SK-N-SH (cell line): ENCODE measurements around the gene TRPC6. TPM values are rescaled to one million over a fixed set of nuclear protein-coding genes. Genes with fewer than 3 reads are reported as not detected.

Experiments used
- CTCF ChIA-PET: fragments of 300-600, 350-600 bp; formaldehyde crosslinking; extraction: SDS; loops from one replicate; lab custom pipeline; 2021; lab: Yijun Ruan, JAX
- POLR2A ChIA-PET: fragments of 350-600 bp; sonication (Branson Sonifier 250); formaldehyde crosslinking; extraction: SDS; loops from one replicate; lab custom pipeline; 2020; ENCODE audit warnings: antibody characterized with exemption, inconsistent platforms; lab: Yijun Ruan, JAX
- DNase-seq: peaks from one replicate; pipeline ENCODE4 v3.0.0; 2012
- H2AFZ ChIP-seq: fragments of 200-600 bp; sonication (generic); 2 replicates; pipeline ENCODE4 v1.8.1; 2016; ENCODE audit warnings: antibody characterized with exemption, mild to moderate bottlenecking, low read depth
- H3F3A ChIP-seq: fragments of 200-600 bp; sonication (generic); replicated peaks from 2 replicates; pipeline ENCODE3; 2016; ENCODE audit warnings: antibody characterized with exemption, mild to moderate bottlenecking; ENCODE audit not compliant: insufficient read depth
- H3K27ac ChIP-seq, 2 experiments: fragments of 200-500 bp in 1 of 2; fragments of 200-600 bp in 1 of 2; sonication (Bioruptor generic) in 1 of 2; sonication (generic), shearing (Covaris generic) in 1 of 2; 2 replicates each; pipeline versions ENCODE4 v1.5.1 to v1.6.1; 2014 to 2016; ENCODE audit warnings: low read depth in 2 of 2, inconsistent platforms in 1 of 2, low read length in 1 of 2, mild to moderate bottlenecking in 1 of 2, mixed read lengths in 1 of 2
- H3K27me3 ChIP-seq: fragments of 200-600 bp; sonication (generic), shearing (Covaris generic); 2 replicates; pipeline ENCODE4 v1.6.1; 2016; ENCODE audit warnings: mixed run types; ENCODE audit not compliant: insufficient read depth
- H3K36me3 ChIP-seq, 2 experiments: fragments of 200-500 bp in 1 of 2; fragments of 200-600 bp in 1 of 2; sonication (Bioruptor generic) in 1 of 2; sonication (generic) in 1 of 2; replicated peaks in 1 of 2; 2 replicates each; pipeline versions ENCODE3 to v1.5.1; 2014 to 2016; ENCODE audit warnings: low read length in 1 of 2, mild to moderate bottlenecking in 1 of 2; ENCODE audit not compliant: insufficient read depth in 2 of 2, control insufficient read depth in 1 of 2
- H3K4me1 ChIP-seq, 2 experiments: fragments of 200-500 bp in 1 of 2; fragments of 200-600 bp in 1 of 2; sonication (Bioruptor generic) in 1 of 2; sonication (generic), shearing (Covaris generic) in 1 of 2; 2 replicates each; pipeline versions ENCODE4 v1.5.1 to v1.6.1; 2014 to 2016; ENCODE audit warnings: low read depth in 1 of 2, low read length in 1 of 2, mixed run types in 1 of 2; ENCODE audit not compliant: insufficient read depth in 2 of 2, control insufficient read depth in 1 of 2
- H3K4me2 ChIP-seq: fragments of 200-600 bp; sonication (generic), shearing (Covaris generic); 2 replicates; pipeline ENCODE4 v1.6.1; 2017; ENCODE audit warnings: mixed run types
- H3K4me3 ChIP-seq, 2 experiments: fragments of 200-500 bp in 1 of 2; fragments of 200-600 bp in 1 of 2; sonication (Bioruptor generic) in 1 of 2; sonication (generic), shearing (Covaris generic) in 1 of 2; 2 replicates each; pipeline versions ENCODE4 v1.5.1 to v1.8.1; 2014 to 2016; ENCODE audit warnings: low read depth in 2 of 2, inconsistent platforms in 1 of 2, low read length in 1 of 2, mild to moderate bottlenecking in 1 of 2, mixed read lengths in 1 of 2, moderate library complexity in 1 of 2
- H3K79me2 ChIP-seq: fragments of 200-600 bp; sonication (generic); 2 replicates; pipeline ENCODE4 v1.8.1; 2017; ENCODE audit warnings: mild to moderate bottlenecking; ENCODE audit not compliant: insufficient read depth
- H3K9ac ChIP-seq: fragments of 200-600 bp; sonication (generic); 2 replicates; pipeline ENCODE4 v1.6.1; 2017; ENCODE audit warnings: mixed run types
- H3K9me2 ChIP-seq: fragments of 200-600 bp; sonication (generic); 2 replicates; pipeline ENCODE4 v1.6.1; 2017; ENCODE audit warnings: mixed run types
- H3K9me3 ChIP-seq: fragments of 200-600 bp; sonication (generic); 2 replicates; pipeline ENCODE4 v1.6.1; 2017; ENCODE audit warnings: mixed run types, mild to moderate bottlenecking, moderate library complexity
- H4K20me1 ChIP-seq: fragments of 200-600 bp; sonication (generic); 2 replicates; pipeline ENCODE4 v1.6.1; 2017; ENCODE audit warnings: mild to moderate bottlenecking, mixed run types; ENCODE audit not compliant: insufficient read depth
- CHD2 ChIP-seq: fragments of 150-350 bp; IDR thresholded peaks from 2 replicates; pipeline ENCODE4 v1.6.1; 2018; ENCODE audit warnings: low read length; ENCODE audit not compliant: partially characterized antibody
- ELF1 ChIP-seq: IDR thresholded peaks from 2 replicates; pipeline ENCODE4 v1.4.0; 2012
- EZH2phosphoT487 ChIP-seq: fragments of 200-600 bp; sonication (generic); IDR thresholded peaks from 2 replicates; pipeline ENCODE4 v1.6.1; 2017; ENCODE audit warnings: low read depth, mixed run types, mild to moderate bottlenecking, antibody characterized with exemption, moderate library complexity, borderline replicate concordance
- FOSL2 ChIP-seq: IDR thresholded peaks from 2 replicates; pipeline ENCODE4 v1.4.0; 2012; ENCODE audit warnings: low read depth, mild to moderate bottlenecking, moderate library complexity, borderline replicate concordance
- GABPA ChIP-seq: IDR thresholded peaks from 2 replicates; pipeline ENCODE4 v1.4.0; 2012; ENCODE audit warnings: low read depth, mild to moderate bottlenecking
- JUND ChIP-seq: IDR thresholded peaks from 2 replicates; pipeline ENCODE4 v1.4.0; 2012
- NFIC ChIP-seq: IDR thresholded peaks from 2 replicates; pipeline ENCODE4 v1.4.0; 2012; ENCODE audit warnings: borderline replicate concordance
- NRF1 ChIP-seq: IDR thresholded peaks from 2 replicates; pipeline ENCODE4 v1.6.1; 2012; ENCODE audit warnings: low read depth, mild to moderate bottlenecking, low read length
- POLR2AphosphoS5 ChIP-seq: IDR thresholded peaks from 2 replicates; pipeline ENCODE4 v1.6.1; 2012; ENCODE audit warnings: low read depth, low read length
- RAD21 ChIP-seq: IDR thresholded peaks from 2 replicates; pipeline ENCODE4 v1.6.1; 2012; ENCODE audit warnings: mild to moderate bottlenecking, low read length
- RFX5 ChIP-seq: IDR thresholded peaks from 2 replicates; pipeline ENCODE4 v1.6.1; 2012; ENCODE audit warnings: mild to moderate bottlenecking, improper control_type of control experiment, low read length
- SIN3A ChIP-seq: IDR thresholded peaks from 2 replicates; pipeline ENCODE4 v1.6.1; 2012; ENCODE audit warnings: low read depth, mild to moderate bottlenecking, low read length, moderate library complexity, borderline replicate concordance
- SMC3 ChIP-seq: IDR thresholded peaks from 2 replicates; pipeline ENCODE4 v1.6.1; 2012; ENCODE audit warnings: low read depth, low read length, improper control_type of control experiment
- TAF1 ChIP-seq: IDR thresholded peaks from 2 replicates; pipeline ENCODE4 v1.6.1; 2012; ENCODE audit warnings: low read depth, mild to moderate bottlenecking, low read length, moderate library complexity, borderline replicate concordance
- TCF12 ChIP-seq: IDR thresholded peaks from 2 replicates; pipeline ENCODE4 v1.4.0; 2012
- TEAD4 ChIP-seq: IDR thresholded peaks from 2 replicates; pipeline ENCODE4 v1.4.0; 2012; ENCODE audit warnings: mild to moderate bottlenecking, borderline replicate concordance; ENCODE audit not compliant: insufficient read depth
- WGBS: methylation state at CpG from one replicate; pipeline ENCODE4 v1.1.6; 2017; ENCODE audit warnings: low lambda C conversion rate; 5-methylcytosine and 5-hydroxymethylcytosine counted together
- polyA plus RNA-seq, 3 experiments: library from polyadenylated mRNA; depleted of rRNA; stranded (reverse); fragments of >200 nt; gene quantifications; 2 replicates each; pipeline ENCODE4 v1.2.3, GENCODE V29; 2012
- TF ChIP-seq, protein P1 (sequence below): IDR thresholded peaks from 2 replicates; pipeline ENCODE4 v1.4.0; 2012; ENCODE audit warnings: low read depth, borderline replicate concordance
- TF ChIP-seq, protein P2 (sequence below): fragments of 150-350 bp; IDR thresholded peaks from 2 replicates; pipeline ENCODE4 v1.6.1; 2017; ENCODE audit warnings: antibody characterized with exemption, low read length, low read depth, borderline replicate concordance
- TF ChIP-seq, protein P3 (sequence below): IDR thresholded peaks from 2 replicates; pipeline ENCODE4 v1.4.0; 2012; ENCODE audit warnings: low read depth
- TF ChIP-seq, protein P4 (sequence below): IDR thresholded peaks from 2 replicates; pipeline ENCODE4; 2012

Gene TRPC6
- polyA plus RNA-seq, 1 of the 3 experiments (the other 2 are of a cell fraction): not detected

DNA sequence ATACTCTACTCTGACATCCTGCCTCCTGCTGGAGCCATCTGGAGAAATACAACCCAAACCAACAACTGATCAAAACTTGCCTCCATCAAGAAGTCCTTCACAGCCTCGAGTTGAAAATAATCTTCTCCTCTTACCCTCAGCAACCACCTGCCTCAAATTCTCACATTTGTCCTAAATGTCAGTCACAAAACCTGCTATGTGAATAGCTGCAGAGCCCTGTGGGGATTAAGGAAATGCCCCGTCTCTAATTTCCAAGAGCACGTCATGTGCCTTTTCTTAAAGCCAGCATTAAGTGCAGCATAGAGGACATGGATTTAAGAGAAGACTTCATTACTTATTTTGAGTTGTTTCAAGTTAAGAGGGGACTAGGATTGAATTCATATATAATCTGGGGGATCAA, 105.9 kb downstream of the TRPC6 start:
- no peaks in the 10 kb centered on the region for H3F3A ChIP-seq
- no peaks in the 10 kb centered on the region for H4K20me1 ChIP-seq
- no peak overlapping the region for H3K27ac ChIP-seq
- H3K36me3 ChIP-seq: no peaks in the 10 kb centered on the region
- no peak overlapping the region for H3K4me3 ChIP-seq
- CTCF ChIA-PET: no interaction called here
- DNase-seq: no peak
- H3K4me1 ChIP-seq: no peaks in the 10 kb centered on the region
- POLR2A ChIA-PET: no interaction called here
- no peaks in the 10 kb centered on the region; the same call in 1 of the 2 replicates for H3K27me3 ChIP-seq
- no peaks in the 10 kb centered on the region for H3K79me2 ChIP-seq
- no peaks in the 10 kb centered on the region for H3K9me2 ChIP-seq
- no peaks in the 10 kb centered on the region for H3K9me3 ChIP-seq
- TF ChIP-seq SMC3: no peak
- TF ChIP-seq GABPA: no peak
- TF ChIP-seq ELF1: no peak
- no peak for TF ChIP-seq RFX5
- TF ChIP-seq CHD2: no peak
- no peak for TF ChIP-seq JUND
- TF ChIP-seq, protein P1, sequence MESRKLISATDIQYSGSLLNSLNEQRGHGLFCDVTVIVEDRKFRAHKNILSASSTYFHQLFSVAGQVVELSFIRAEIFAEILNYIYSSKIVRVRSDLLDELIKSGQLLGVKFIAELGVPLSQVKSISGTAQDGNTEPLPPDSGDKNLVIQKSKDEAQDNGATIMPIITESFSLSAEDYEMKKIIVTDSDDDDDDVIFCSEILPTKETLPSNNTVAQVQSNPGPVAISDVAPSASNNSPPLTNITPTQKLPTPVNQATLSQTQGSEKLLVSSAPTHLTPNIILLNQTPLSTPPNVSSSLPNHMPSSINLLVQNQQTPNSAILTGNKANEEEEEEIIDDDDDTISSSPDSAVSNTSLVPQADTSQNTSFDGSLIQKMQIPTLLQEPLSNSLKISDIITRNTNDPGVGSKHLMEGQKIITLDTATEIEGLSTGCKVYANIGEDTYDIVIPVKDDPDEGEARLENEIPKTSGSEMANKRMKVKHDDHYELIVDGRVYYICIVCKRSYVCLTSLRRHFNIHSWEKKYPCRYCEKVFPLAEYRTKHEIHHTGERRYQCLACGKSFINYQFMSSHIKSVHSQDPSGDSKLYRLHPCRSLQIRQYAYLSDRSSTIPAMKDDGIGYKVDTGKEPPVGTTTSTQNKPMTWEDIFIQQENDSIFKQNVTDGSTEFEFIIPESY: no peak
- TF ChIP-seq, protein P2, sequence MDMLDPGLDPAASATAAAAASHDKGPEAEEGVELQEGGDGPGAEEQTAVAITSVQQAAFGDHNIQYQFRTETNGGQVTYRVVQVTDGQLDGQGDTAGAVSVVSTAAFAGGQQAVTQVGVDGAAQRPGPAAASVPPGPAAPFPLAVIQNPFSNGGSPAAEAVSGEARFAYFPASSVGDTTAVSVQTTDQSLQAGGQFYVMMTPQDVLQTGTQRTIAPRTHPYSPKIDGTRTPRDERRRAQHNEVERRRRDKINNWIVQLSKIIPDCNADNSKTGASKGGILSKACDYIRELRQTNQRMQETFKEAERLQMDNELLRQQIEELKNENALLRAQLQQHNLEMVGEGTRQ: no peak
- TF ChIP-seq, protein P3, sequence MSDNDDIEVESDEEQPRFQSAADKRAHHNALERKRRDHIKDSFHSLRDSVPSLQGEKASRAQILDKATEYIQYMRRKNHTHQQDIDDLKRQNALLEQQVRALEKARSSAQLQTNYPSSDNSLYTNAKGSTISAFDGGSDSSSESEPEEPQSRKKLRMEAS: no peak
- TF ChIP-seq RAD21: no peak
- TF ChIP-seq EZH2phosphoT487: no peak
- TF ChIP-seq NRF1: no peak
- TF ChIP-seq FOSL2: no peak
- TF ChIP-seq, protein P4, sequence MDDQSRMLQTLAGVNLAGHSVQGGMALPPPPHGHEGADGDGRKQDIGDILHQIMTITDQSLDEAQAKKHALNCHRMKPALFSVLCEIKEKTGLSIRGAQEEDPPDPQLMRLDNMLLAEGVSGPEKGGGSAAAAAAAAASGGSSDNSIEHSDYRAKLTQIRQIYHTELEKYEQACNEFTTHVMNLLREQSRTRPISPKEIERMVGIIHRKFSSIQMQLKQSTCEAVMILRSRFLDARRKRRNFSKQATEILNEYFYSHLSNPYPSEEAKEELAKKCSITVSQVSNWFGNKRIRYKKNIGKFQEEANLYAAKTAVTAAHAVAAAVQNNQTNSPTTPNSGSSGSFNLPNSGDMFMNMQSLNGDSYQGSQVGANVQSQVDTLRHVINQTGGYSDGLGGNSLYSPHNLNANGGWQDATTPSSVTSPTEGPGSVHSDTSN: no peak
- TF ChIP-seq POLR2AphosphoS5: no peak
- TF ChIP-seq TAF1: no peak
- no peak for TF ChIP-seq TCF12
- no peak for TF ChIP-seq NFIC
- TF ChIP-seq TEAD4: no peak
- no peak for TF ChIP-seq SIN3A
- no peak overlapping the region for H3K9ac ChIP-seq
- 2% methylated on average over 3 of the region's 3 CpGs for WGBS
- H3K4me2 ChIP-seq: no peak overlapping the region
- H2AFZ ChIP-seq: no peak overlapping the region
